Heart left ventricle (tissue), 16 donors: ENCODE measurements around the gene CYBA. TPM values are rescaled to one million over a fixed set of nuclear protein-coding genes. Genes with fewer than 3 reads are reported as not detected.

Experiments used
- ATAC-seq, 4 donors: fragments of 200-7000 bp; cut with Tn5 transposase; one replicate each; pipeline ENCODE4 v1.9.1; 2020 to 2022; ENCODE audit warnings: moderate library complexity in 4 of 4, mild to moderate bottlenecking in 3 of 4, moderate number of reproducible peaks in 1 of 4
- DNase-seq, 5 donors: peaks; one replicate each; pipeline ENCODE4 v3.0.0-alpha.2; 2020
- H3K27ac ChIP-seq, 12 donors: fragments of 200-600 bp; sonication (generic) in 4 of 12; one replicate each; pipeline versions ENCODE4 v1.5.0 to v1.8.0; 2016 to 2022; ENCODE audit warnings: mild to moderate bottlenecking in 2 of 12
- H3K27me3 ChIP-seq, 9 donors: fragments of 200-600 bp; sonication (generic) in 2 of 9; one replicate each; pipeline versions ENCODE4 v1.5.1 to v1.8.0; 2016 to 2022; ENCODE audit warnings: mild to moderate bottlenecking in 3 of 9
- H3K36me3 ChIP-seq, 9 donors: fragments of 200-600 bp; sonication (generic) in 2 of 9; one replicate each; pipeline versions ENCODE4 v1.5.0 to v1.8.0; 2018 to 2022; ENCODE audit warnings: mild to moderate bottlenecking in 2 of 9
- H3K4me1 ChIP-seq, 12 donors: fragments of 200-600 bp; sonication (generic) in 4 of 12; one replicate each; pipeline versions ENCODE4 v1.5.0 to v1.8.0; 2016 to 2022; ENCODE audit warnings: mild to moderate bottlenecking in 3 of 12
- H3K4me3 ChIP-seq, 12 donors: fragments of 200-600 bp; sonication (generic) in 4 of 12; one replicate each; pipeline versions ENCODE4 v1.5.0 to v1.8.0; 2017 to 2022; ENCODE audit warnings: mild to moderate bottlenecking in 9 of 12, moderate library complexity in 4 of 12
- H3K9me3 ChIP-seq, 12 donors: fragments of 200-600 bp; sonication (generic) in 4 of 12; one replicate each; pipeline versions ENCODE4 v1.5.0 to v1.8.0; 2016 to 2022; ENCODE audit warnings: mild to moderate bottlenecking in 1 of 12
- POLR2A ChIP-seq, 2 donors: fragments of 450-650 bp; IDR thresholded peaks; one replicate each; pipeline ENCODE4 v1.6.1; 2017; ENCODE audit warnings: antibody characterized with exemption in 2 of 2, mild to moderate bottlenecking in 2 of 2, moderate library complexity in 2 of 2
- WGBS, 4 donors: extraction: QIAGEN DNeasy Blood & Tissue Kit in 2 of 4; methylation state at CpG; one replicate each; pipeline versions ENCODE4 v1.1.5 to v1.1.7; 2013 to 2018; 5-methylcytosine and 5-hydroxymethylcytosine counted together
- intact Hi-C, 10 donors: fragments of 100-400 bp; cut with DNase I; formaldehyde crosslinking; loops; one replicate each; pipeline versions ENCODE4 v1.11.1 to v1.14.2; 2022
- polyA plus RNA-seq, 2 donors: library from polyadenylated mRNA; stranded (reverse); fragments of 200-250 nt; gene quantifications; one replicate each; pipeline ENCODE4 v1.2.3, GENCODE V29; 2013
- total RNA-seq, 9 donors: library from RNA; depleted of rRNA in 2 of 9; stranded (reverse); fragments of >200 nt in 2 of 9; fragmentation: NEBNext Ultra II Directional in 3 of 9; extraction: Animal tissue kit (Norgen Biotek cat#: 25700) in 3 of 9; gene quantifications; one replicate each; pipeline versions ENCODE4 v1.1.0 to v1.2.4, GENCODE V29; 2016 to 2023
- TF ChIP-seq, protein P1 (sequence below), 12 donors: fragments of 200-600 bp; sonication (generic) in 4 of 12; IDR thresholded peaks; one replicate each; pipeline versions ENCODE4 v1.5.0 to v1.8.0; 2018 to 2022; ENCODE audit warnings: antibody characterized with exemption in 12 of 12, mild to moderate bottlenecking in 5 of 12
- donor health status: ischemic (EF 13 %, LVEDD 7.1; RV severe dilation, severe dysfunction).
- donor health status: healthy with polysubstance abuse.
- donor health status: DM: no; HTN: yes; CAD: no.
- donor health status: DM: no; HTN: no; CAD: no.
- donor health status: ischemic (EF 25% LVEDD 6.9; RV normal size, moderate dysfunction).
- donor health status: ischemic (EF 25% LVEDD 5.7; RV mildly dilated, moderate dysfunction).
- donor health status: healthy.
- donor health status: DM: yes; HTN: yes; CAD: no.
- donor health status: ischemic (EF 35%, LVEDD 5.7; RV mildly dilated, moderate dysfunction).
- donor health status: nonischemic (EF 11% LVEDD 7.7; RV severe dilation, severe dysfunction).
- donor health status: DM: yes; HTN: yes; CAD: no.
- donor health status: PGD.
- donor health status: ischemic (EF 29% LVEDD 5.4; RV normal size, mild dysfunction).
- donor health status: nonischemic (EF 23%, LVEDD 6.1; RV moderate dilation, normal function).

Gene CYBA
- total and polyA plus RNA-seq, 11 donors = 22.6 to 227 (median 46.5) TPM

GRCh38 chr16:88651989-88652761, 1.3 kb upstream of the CYBA start:
- H3K27ac ChIP-seq = peak overlapping the region in 11 of 12 donors; percentile 3 to 94 (median 74)
- H3K36me3 ChIP-seq = peaks cover 0 to 41% (median 8%) of the 10 kb centered on the region in 9 donors
- ATAC-seq = no peak
- H3K27me3 ChIP-seq = no peaks in the 10 kb centered on the region
- intact Hi-C loops = loop anchor here in 2 of 10 donors (5.0 kb wide), 2 partner anchors 50 to 55 kb away; no protein-coding TSS in a partner anchor
- WGBS, 4 donors = 73 to 91% (median 88%) methylated on average over 6 to 29 of the region's 29 CpGs
- TF ChIP-seq, protein P1, sequence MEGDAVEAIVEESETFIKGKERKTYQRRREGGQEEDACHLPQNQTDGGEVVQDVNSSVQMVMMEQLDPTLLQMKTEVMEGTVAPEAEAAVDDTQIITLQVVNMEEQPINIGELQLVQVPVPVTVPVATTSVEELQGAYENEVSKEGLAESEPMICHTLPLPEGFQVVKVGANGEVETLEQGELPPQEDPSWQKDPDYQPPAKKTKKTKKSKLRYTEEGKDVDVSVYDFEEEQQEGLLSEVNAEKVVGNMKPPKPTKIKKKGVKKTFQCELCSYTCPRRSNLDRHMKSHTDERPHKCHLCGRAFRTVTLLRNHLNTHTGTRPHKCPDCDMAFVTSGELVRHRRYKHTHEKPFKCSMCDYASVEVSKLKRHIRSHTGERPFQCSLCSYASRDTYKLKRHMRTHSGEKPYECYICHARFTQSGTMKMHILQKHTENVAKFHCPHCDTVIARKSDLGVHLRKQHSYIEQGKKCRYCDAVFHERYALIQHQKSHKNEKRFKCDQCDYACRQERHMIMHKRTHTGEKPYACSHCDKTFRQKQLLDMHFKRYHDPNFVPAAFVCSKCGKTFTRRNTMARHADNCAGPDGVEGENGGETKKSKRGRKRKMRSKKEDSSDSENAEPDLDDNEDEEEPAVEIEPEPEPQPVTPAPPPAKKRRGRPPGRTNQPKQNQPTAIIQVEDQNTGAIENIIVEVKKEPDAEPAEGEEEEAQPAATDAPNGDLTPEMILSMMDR (IDR thresholded peaks at IDR 0.05) = no peak
- no peak for TF ChIP-seq POLR2A (IDR thresholded peaks at IDR 0.05)
- H3K4me3 ChIP-seq = no peak overlapping the region
- DNase-seq = no peak
- H3K4me1 ChIP-seq = peaks cover 0 to 43% (median 14%) of the 10 kb centered on the region in 12 donors
- no peaks in the 10 kb centered on the region for H3K9me3 ChIP-seq

DNA sequence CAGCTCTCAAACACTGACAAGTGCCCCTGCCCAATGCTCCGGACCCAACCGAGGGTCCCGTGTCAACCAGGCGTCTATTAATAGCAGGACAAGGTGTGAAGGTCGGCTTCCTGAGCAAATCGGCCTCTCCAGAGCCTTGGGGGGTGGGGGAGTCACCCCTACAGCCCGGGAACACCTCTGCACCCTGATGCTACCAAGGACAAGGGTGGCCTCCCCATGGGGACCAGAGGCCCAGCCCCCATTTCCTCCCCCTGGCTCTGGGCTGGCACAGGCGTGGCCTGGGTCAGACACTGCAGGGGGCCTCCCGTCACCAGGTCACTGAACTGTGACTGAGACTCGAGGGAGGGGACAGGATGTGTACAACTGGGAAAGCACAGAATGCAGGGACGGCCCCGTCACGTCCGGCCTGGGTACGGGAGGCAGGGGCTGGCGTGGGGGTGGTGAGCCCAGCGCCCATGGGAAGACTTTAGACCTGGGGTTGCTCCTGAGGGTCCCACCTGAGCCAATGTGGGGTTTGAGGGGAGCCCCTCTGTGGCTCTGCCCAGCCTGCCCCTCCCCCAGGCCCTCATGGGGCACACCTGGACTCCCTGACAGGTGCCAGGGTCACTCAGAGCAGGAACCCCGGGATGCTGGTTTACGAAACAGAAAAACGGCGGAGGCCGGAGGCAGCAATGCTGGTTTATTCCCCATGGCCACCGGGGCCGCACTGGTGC, 579 bp upstream of the CYBA start:
- 44 to 80% (median 45%) methylated on average over 6 to 24 of the region's 24 CpGs for WGBS, 4 donors
- H3K4me1 ChIP-seq = peaks cover 0 to 49% (median 14%) of the 10 kb centered on the region in 12 donors
- peak overlapping the region; percentile 51 to 91 (median 76) for H3K4me3 ChIP-seq
- ATAC-seq (peak; percentile 41 to 82 (median 48)), DNase-seq (peak; percentile 55 to 77 (median 70))
- TF ChIP-seq POLR2A (IDR thresholded peaks at IDR 0.05) = no peak
- TF ChIP-seq, protein P1 (IDR thresholded peaks at IDR 0.05) = no peak
- H3K36me3 ChIP-seq = peaks cover 0 to 45% (median 6%) of the 10 kb centered on the region in 9 donors
- no peaks in the 10 kb centered on the region for H3K27me3 ChIP-seq
- H3K27ac ChIP-seq = peak overlapping the region in 11 of 12 donors; percentile 52 to 94 (median 74)
- intact Hi-C loops = loop anchor here in 2 of 10 donors (5.0 kb wide), 2 partner anchors 51 to 54 kb away; no protein-coding TSS in a partner anchor
- H3K9me3 ChIP-seq = no peaks in the 10 kb centered on the region

DNA sequence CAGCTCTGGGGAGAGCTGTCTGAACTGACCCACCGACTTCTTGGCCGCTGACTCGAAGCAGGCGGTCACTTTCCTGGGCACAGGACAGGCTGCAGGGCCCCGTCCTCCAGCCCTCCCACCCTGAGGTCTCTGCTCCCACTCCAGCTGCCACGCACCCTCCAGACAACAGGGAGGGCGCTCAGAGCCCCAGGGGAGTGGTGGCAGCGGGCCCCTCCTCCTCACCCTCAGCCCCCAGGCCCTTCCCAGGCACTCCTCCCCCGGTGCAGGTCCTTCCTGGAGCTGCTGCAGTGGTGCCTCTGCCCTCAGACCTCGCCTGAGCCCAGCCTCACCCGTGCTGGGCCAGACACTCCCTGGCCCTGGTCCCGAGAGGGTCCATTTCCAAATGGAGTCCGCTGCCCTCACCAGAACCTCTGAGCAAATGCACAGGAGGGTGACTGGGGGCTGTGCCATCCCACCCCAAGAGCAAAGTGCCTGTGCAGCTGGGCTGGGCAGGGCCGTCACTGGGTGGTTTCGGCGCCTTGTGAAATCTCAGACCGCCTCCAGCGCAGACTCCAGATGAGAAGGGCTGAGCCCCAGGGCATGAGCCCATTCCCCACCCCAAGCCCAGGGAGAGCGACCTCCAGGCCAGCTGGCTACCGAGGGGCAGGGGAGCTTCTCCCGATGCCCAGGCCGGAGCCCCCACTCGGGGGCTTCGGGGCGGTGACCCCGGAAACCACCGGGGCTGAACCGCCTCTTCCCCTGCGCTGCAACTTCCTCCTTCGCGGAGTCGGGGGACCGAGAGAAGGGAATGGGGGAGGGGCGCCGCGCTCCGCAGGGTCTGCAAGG, 717 bp downstream of the CYBA start:
- Histone ChIP-seq H3K36me3 (peaks cover 0 to 51% (median 3%) of the 10 kb centered on the region in 9 donors), H3K4me3 (peak overlapping the region; percentile 51 to 91 (median 76)), H3K4me1 (peaks cover 0 to 49% (median 14%) of the 10 kb centered on the region in 12 donors), H3K9me3 (no peaks in the 10 kb centered on the region), H3K27ac (peak overlapping the region; percentile 17 to 94 (median 74)), H3K27me3 (no peaks in the 10 kb centered on the region)
- peak in 3 of 4 donors; percentile 13 to 45 (median 23) for ATAC-seq
- DNase-seq = peak in 3 of 5 donors; percentile 48 to 66 (median 58)
- TF ChIP-seq POLR2A (IDR thresholded peaks at IDR 0.05) = no peak
- TF ChIP-seq, protein P1 (IDR thresholded peaks at IDR 0.05) = no peak
- 14 to 30% (median 22%) methylated on average over 21 to 37 of the region's 37 CpGs for WGBS, 4 donors
- intact Hi-C loops = loop anchor here in 2 of 10 donors (5.0 kb wide), 2 partner anchors 52 to 53 kb away; no protein-coding TSS in a partner anchor
